Motor neuron (in vitro differentiated cells): ENCODE data around the gene TMEM176B. TPM values are rescaled to one million over a fixed set of nuclear protein-coding genes. Genes with fewer than 3 reads are reported as not detected.

ENCODE experiments used
- ATAC-seq, 8 experiments: fragments of 200-7000 bp; cut with Tn5 transposase; replicated peaks in 6 of 8; 2 replicates each; pipeline ENCODE4 v1.8.0; 2021; ENCODE audit warnings: mild to moderate bottlenecking in 8 of 8, moderate library complexity in 8 of 8
- H3K27ac ChIP-seq, 2 donors: fragments of 250-450 bp; sonication (Bioruptor Pico); 2 replicates each; pipeline ENCODE4 v1.9.0; 2021; ENCODE audit warnings: antibody characterized with exemption in 2 of 2, mild to moderate bottlenecking in 2 of 2, moderate library complexity in 1 of 2
- H3K4me1 ChIP-seq, 2 donors: fragments of 250-450 bp; sonication (Bioruptor Pico); replicated peaks in 1 of 2; 2 replicates each; pipeline ENCODE4 v1.6.1; 2021; ENCODE audit warnings: antibody characterized with exemption in 2 of 2, mild to moderate bottlenecking in 2 of 2, moderate library complexity in 1 of 2
- H3K4me3 ChIP-seq, 5 donors: fragments of 250-450 bp; sonication (Bioruptor Pico); 2 replicates each; pipeline ENCODE4 v1.9.0; 2021; ENCODE audit warnings: antibody characterized with exemption in 5 of 5, mild to moderate bottlenecking in 5 of 5, moderate library complexity in 4 of 5
- WGBS, 10 experiments: fragments of 450-650 bp; shearing (Covaris generic); methylation state at CpG; one replicate each; pipeline ENCODE4 v1.0.0; 2022; 5-methylcytosine and 5-hydroxymethylcytosine counted together
- in situ Hi-C, 9 experiments: fragments of 400-800 bp; cut with MboI; loops; one replicate each; pipeline ENCODE4 v1.15.0; 2021; ENCODE audit warnings: low sequenced_read_pairs in 9 of 9, low pct_unique_long_range_greater_than_20kb in 2 of 9; ENCODE audit not compliant: unreplicated experiment in 9 of 9
- total RNA-seq, 8 experiments: library from RNA; unstranded; fragments of 300-600 nt; gene quantifications; 2 replicates each; pipeline versions ENCODE4 v1.2.3 to v1.2.4, GENCODE V29; 2022

Gene TMEM176B
- total RNA-seq, 8 experiments from 2014 or later = 0.49 to 134 (median 29.1) TPM

DNA sequence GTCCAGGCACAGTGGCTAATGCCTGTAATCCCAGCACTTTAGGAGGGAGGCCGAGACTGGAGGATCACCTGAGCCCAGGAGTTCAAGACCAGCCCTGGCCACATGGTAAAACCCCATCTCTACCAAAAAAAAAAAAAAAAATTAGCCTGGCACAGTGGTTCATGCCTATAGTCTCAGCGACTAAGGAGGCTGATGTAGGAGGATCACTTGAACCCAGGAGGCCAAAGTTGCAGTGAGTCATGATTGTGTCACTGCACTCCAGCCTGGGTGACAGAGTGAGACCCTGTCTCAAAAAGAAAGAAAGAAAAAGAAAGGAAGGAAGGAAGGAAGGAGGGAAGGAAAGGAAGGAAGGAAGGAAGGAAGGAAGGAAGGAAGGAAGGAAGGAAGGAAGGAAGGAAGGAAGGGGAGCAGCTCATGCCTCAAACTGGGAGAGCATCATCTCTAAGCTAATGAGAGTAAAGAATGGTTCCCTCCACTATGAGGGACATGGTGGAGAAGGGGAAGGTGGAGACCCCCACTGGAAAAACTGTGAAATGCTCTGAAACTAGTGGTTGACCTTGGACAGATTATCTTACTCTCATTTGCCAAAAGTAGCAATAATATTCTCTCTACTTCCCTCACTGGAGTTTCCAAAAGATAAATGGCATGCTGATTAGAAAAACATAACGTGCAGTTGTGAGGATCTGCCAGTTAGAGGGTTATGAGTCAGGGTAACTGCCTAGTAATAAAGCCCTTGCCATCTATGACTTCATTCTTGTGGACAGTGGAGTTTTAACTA, 46.1 kb downstream of the TMEM176B start:
- Histone ChIP-seq H3K4me1 (no peaks in the 10 kb centered on the region), H3K27ac (no peak overlapping the region), H3K4me3 (no peak overlapping the region)
- 0 to 39% (median 20%) methylated on average over 1 to 3 of the region's 3 CpGs for whole genome bisulfite sequencing, 10 experiments
- ATAC-seq = peak in 2 of 8 experiments; percentile 48 to 55
- in situ Hi-C loops = loop anchor here in 1 of 9 experiments (25.0 kb wide), 1 partner anchor 317 kb away; no protein-coding TSS in a partner anchor

DNA sequence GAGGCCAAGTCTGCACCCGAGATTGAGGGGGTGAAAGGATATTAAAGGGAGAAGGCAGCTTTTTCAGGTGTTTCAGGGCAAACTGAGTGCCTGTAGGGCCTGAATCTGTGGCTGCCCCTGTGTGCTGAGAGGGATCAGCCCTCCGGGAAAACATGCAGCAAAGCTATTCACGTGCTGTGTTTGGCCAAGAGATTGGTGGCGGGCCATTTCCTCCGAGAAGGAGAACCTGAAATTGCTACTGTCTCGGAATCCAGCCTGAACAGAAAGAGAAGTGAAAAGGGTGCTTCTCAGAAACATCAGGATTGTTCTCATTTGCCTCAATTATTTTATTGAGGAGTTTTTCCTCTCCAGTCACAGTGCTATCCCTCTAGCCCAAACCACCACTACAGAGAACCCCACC, 46.9 kb downstream of the TMEM176B start:
- Histone ChIP-seq H3K4me1 (no peaks in the 10 kb centered on the region), H3K27ac (no peak overlapping the region), H3K4me3 (no peak overlapping the region)
- no peak for ATAC-seq
- 0 to 100% (median 60%) methylated on average over 1 to 5 of the region's 6 CpGs; no CpG with 5 or more reads in 3 of the 10 experiments for WGBS, 10 experiments
- in situ Hi-C loops = loop anchor here in 1 of 9 experiments (25.0 kb wide), 1 partner anchor 316 kb away; no protein-coding TSS in a partner anchor

DNA sequence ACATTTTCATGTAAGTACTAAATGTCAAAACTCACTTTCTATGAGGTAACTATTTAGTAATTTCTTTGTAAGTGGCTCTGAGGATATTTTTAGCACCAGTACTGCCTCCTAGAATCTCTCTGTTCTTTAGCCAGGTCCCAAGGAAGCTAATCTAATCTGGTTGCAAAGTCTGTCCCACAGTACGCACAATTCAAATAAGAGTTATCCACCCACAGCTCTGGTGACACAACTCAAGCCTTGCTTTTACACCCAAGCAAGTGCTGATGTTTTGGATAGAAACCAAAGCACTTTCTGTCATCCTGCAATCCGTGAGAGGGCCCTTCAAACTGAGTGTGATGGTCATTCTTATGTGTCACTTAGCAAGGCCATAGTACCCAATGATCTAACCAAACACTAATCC, 48.5 kb downstream of the TMEM176B start:
- in situ Hi-C loops = loop anchor here in 1 of 9 experiments (25.0 kb wide), 1 partner anchor 314 kb away; no protein-coding TSS in a partner anchor
- H3K27ac ChIP-seq = no peak overlapping the region
- H3K4me1 ChIP-seq = no peaks in the 10 kb centered on the region
- no peak overlapping the region for H3K4me3 ChIP-seq
- no peak for ATAC-seq
- WGBS, 10 experiments = 0 to 100% (median 60%) methylated on average over 1 to 2 of the region's 2 CpGs; no CpG with 5 or more reads in 1 of the 10 experiments

DNA sequence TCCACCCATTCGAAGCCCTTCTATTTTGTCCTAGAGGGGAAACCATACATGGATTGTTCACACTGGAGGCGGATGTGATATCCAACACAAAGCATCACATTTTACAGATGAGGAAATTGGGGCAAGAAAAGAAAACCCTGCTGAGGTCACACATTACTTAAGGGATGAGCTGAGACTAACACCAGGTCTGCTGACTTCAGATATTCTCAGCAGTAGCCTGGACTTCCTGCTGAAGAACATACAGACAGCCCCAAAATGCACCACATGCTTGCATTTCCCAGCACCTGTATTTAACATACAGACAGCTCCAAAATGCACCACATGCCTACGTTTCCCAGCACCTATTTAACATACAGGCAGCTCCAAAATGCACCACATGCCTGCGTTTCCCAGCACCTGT, 51.8 kb downstream of the TMEM176B start:
- ATAC-seq = no peak
- H3K4me3 ChIP-seq = no peak overlapping the region
- in situ Hi-C loops = no loop called here
- H3K27ac ChIP-seq = no peak overlapping the region
- no peaks in the 10 kb centered on the region for H3K4me1 ChIP-seq
- 0 to 100% (median 60%) methylated on average over 1 to 3 of the region's 4 CpGs; no CpG with 5 or more reads in 2 of the 10 experiments for WGBS, 10 experiments

DNA sequence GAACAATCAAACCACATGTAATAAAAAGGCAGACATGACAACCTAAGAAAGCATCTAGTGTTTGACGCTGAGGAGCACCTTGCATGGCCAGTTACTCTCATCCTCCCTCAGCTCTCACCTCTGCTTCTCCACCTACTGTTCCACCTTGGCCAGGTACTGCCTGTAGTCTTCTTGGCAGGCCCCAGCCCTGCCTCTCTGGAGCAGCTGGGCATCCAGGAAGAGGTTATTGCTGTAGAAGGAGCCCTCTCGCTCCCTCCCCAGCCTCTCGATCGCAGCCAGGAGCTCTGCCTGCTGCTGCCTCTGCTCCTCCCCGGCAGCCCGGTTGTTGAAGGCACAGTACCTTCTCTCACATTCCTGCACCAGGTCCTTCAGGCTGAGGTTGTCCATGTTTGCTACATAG, 53.2 kb downstream of the TMEM176B start:
- H3K27ac ChIP-seq = no peak overlapping the region
- H3K4me1 ChIP-seq = no peaks in the 10 kb centered on the region
- no peak for ATAC-seq
- WGBS, 10 experiments = 0 to 79% (median 54%) methylated on average over 1 to 6 of the region's 6 CpGs; no CpG with 5 or more reads in 2 of the 10 experiments
- in situ Hi-C loops = no loop called here
- no peak overlapping the region for H3K4me3 ChIP-seq

DNA sequence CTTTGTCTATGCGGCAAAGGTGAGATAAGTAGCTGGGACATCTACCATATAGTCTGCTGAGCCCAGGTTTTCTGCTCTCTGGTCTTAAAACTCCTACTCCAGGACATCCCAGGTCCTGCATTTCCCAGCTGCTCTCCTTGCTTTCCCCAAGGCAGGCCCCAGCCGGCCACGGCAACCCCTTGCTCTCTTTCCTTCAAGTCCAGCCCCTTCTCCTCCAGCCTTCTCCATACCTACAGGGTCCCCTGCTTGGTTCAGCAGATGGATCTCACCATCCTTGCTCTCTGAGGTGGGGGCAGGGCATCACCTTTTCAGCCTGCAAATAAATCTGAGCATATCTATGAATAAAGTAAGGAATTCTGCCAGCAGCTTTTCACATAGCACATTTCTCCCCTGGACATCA, 54.3 kb downstream of the TMEM176B start:
- Histone ChIP-seq H3K4me3 (no peak overlapping the region), H3K4me1 (no peaks in the 10 kb centered on the region), H3K27ac (no peak overlapping the region)
- in situ Hi-C loops = no loop called here
- ATAC-seq = no peak
- WGBS, 10 experiments = 0 to 100% (median 33%) methylated on average over 1 to 3 of the region's 3 CpGs; no CpG with 5 or more reads in 5 of the 10 experiments

DNA sequence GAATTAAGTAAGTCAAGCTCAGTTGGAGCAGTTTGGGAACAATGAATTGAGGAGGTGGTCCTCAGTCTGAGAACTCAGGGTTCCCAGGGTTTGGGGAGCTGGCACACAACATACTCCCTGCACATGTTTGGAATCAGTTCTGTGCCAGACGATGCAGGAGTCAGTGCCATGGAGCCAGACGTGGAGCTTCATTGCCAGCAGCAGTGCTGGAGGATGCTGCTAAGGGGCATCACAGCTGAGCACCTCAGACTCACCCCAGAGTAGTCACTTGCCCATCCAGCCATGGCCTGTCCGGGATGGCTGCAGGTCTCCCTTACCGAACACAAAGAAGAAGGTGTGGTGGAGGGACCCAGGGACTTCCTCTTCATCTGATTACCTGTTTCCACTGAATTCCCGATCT, 55.1 kb downstream of the TMEM176B start:
- ATAC-seq = no peak
- Histone ChIP-seq H3K4me1 (no peaks in the 10 kb centered on the region), H3K4me3 (no peak overlapping the region), H3K27ac (no peak overlapping the region)
- in situ Hi-C loops = no loop called here
- WGBS, 10 experiments = 7 to 100% (median 75%) methylated on average over 1 to 3 of the region's 5 CpGs; no CpG with 5 or more reads in 5 of the 10 experiments

DNA sequence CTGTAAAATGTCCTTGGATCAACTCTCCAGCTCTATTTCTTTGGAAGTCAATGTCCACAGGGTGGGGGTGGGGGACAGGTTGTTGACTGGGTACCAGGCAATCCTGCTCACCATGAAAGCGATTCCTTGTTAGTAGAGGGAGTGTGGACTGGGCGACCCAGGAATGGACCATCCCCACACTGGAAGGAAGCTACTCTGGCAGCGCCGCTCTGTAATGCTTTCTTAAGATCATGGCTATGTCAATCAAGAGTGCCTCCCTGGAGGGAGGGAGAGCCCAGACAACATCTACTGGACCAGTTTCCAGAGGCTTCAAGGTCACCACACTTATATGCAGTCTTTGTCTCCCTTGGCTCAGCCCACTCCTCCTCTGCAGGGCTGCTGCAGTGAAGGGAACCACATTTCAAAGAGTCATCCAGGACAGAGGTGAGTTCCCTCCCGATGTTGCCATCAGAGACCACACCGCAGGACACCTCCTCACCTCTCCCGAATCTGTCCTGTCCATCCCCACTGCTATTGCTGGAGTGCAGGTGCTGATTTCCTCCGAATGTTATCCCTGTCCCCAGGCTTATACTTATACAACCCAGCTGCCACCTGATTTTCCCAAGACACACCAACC, 56.0 kb downstream of the TMEM176B start:
- ATAC-seq = no peak
- no peaks in the 10 kb centered on the region for H3K4me1 ChIP-seq
- 0 to 85% (median 74%) methylated on average over 2 to 6 of the region's 8 CpGs; no CpG with 5 or more reads in 4 of the 10 experiments for WGBS, 10 experiments
- in situ Hi-C loops = no loop called here
- H3K27ac ChIP-seq = no peak overlapping the region
- no peak overlapping the region for H3K4me3 ChIP-seq

DNA sequence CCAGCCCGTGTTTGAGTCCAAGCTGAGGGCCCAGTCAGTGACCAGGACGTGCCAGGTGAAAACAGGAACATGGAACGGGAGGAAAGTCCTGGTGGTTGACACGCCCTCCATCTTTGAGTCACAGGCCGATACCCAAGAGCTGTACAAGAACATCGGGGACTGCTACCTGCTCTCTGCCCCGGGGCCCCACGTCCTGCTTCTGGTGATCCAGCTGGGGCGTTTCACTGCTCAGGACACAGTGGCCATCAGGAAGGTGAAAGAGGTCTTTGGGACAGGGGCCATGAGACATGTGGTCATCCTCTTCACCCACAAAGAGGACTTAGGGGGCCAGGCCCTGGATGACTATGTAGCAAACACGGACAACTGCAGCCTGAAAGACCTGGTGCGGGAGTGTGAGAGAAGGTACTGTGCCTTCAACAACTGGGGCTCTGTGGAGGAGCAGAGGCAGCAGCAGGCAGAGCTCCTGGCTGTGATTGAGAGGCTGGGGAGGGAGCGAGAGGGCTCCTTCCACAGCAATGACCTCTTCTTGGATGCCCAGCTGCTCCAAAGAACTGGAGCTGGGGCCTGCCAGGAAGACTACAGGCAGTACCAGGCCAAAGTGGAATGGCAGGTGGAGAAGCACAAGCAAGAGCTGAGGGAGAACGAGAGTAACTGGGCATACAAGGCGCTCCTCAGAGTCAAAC, 57.7 kb downstream of the TMEM176B start:
- 8 to 85% (median 64%) methylated on average over 1 to 8 of the region's 14 CpGs; no CpG with 5 or more reads in 4 of the 10 experiments for WGBS, 10 experiments
- in situ Hi-C loops = no loop called here

More for the DNA sequence above, 57.7 kb downstream of the TMEM176B start:
- no peak overlapping the region for H3K4me3 ChIP-seq
- no peak overlapping the region for H3K27ac ChIP-seq
- H3K4me1 ChIP-seq = no peaks in the 10 kb centered on the region
- no peak for ATAC-seq

Other genes starting within 250 kb of the TMEM176B start
- under 1 TPM in 5 of 8 experiments, not detected in 3; 0.05 to 0.57 (median 0.38) TPM for gene GIMAP4, start 233.0 kb downstream of the TMEM176B start, total RNA-seq
- gene GIMAP6, start 168.0 kb downstream of the TMEM176B start, total RNA-seq = under 1 TPM in 5 of 8 experiments, not detected in 3; 0.05 to 0.62 (median 0.31) TPM
- gene GIMAP2, start 114.7 kb downstream of the TMEM176B start, total RNA-seq = 1 to 10 TPM in 3 of 8 experiments, under 1 TPM in 3, not detected in 2; 0.13 to 3.3 (median 0.97) TPM
- under 1 TPM in 4 of 8 experiments, not detected in 4; 0.04 to 0.59 (median 0.40) TPM for gene GIMAP1, start 83.8 kb downstream of the TMEM176B start, total RNA-seq
- gene GIMAP5, start 62.9 kb downstream of the TMEM176B start, total RNA-seq = 1 to 10 TPM in 1 of 8 experiments, under 1 TPM in 4, not detected in 3; 0.17 to 2.0 (median 0.80) TPM
- 100 to 1,000 TPM in 1 of 8 experiments, 10 to 100 TPM in 5, 1 to 10 TPM in 1, under 1 TPM in 1; 0.42 to 179 (median 25.6) TPM for gene TMEM176A, start 405 bp upstream of the TMEM176B start, total RNA-seq
- under 1 TPM in 5 of 8 experiments, not detected in 3; 0.09 to 0.47 (median 0.33) TPM for gene AOC1, start 52.2 kb upstream of the TMEM176B start, total RNA-seq
- 10 to 100 TPM in 5 of 8 experiments, under 1 TPM in 3; 0.38 to 38.5 (median 20.9) TPM for gene KCNH2, start 178.0 kb upstream of the TMEM176B start, total RNA-seq
- gene NOS3, start 190.7 kb upstream of the TMEM176B start, total RNA-seq = 1 to 10 TPM in 6 of 8 experiments, under 1 TPM in 2; 0.33 to 4.0 (median 1.7) TPM
- gene ATG9B, start 224.1 kb upstream of the TMEM176B start, total RNA-seq = 1 to 10 TPM in 7 of 8 experiments, under 1 TPM in 1; 0.36 to 6.7 (median 2.2) TPM
- gene ABCB8, start 228.1 kb upstream of the TMEM176B start, total RNA-seq = 10 to 100 TPM; 13.5 to 38.1 (median 27.0) TPM
- 1 to 10 TPM in 7 of 8 experiments, under 1 TPM in 1; 0.76 to 5.0 (median 2.5) TPM for gene ASIC3, start 248.2 kb upstream of the TMEM176B start, total RNA-seq